HG03442 (cell line): ENCODE measurements around the gene SP100.
A peak's percentile ranks its signal among the peaks of the same experiment; 100 is the strongest.
"Not testable (repeated sequence)": the region's sequence is repeated elsewhere in the genome, so short reads cannot be mapped to it uniquely, and the experiment has no call there.

Experiments
- ATAC-seq: cut with Tn5 transposase; IDR thresholded peaks from one replicate; pipeline ENCODE4 v1.9.1; 2021; ENCODE audit warnings: mild to moderate bottlenecking, moderate library complexity; ENCODE audit not compliant: unreplicated experiment

SP100 gene

GRCh38 chr2:230457073-230457768 lies 41.2 kb downstream of the SP100 start:
- ATAC-seq = no peak

GRCh38 chr2:230457793-230458192 lies 41.8 kb downstream of the SP100 start:
- no peak for ATAC-seq

GRCh38 chr2:230459216-230459615 lies 43.2 kb downstream of the SP100 start:
- ATAC-seq = no peak

- peak; percentile 48 for ATAC-seq
These were observed 55.1 kb downstream of the SP100 start for GRCh38 chr2:230471074-230471473.

- ATAC-seq = peak; percentile 40
These were observed 56.6 kb downstream of the SP100 start for GRCh38 chr2:230472621-230473018.

GRCh38 chr2:230473378-230473777 lies 57.4 kb downstream of the SP100 start:
- ATAC-seq = no peak

GRCh38 chr2:230475143-230475542 lies 59.1 kb downstream of the SP100 start:
- no peak for ATAC-seq

GRCh38 chr2:230485801-230486341 lies 69.9 kb downstream of the SP100 start:
- no peak for ATAC-seq

- ATAC-seq = not testable (repeated sequence)
These were observed 75.2 kb downstream of the SP100 start for GRCh38 chr2:230491219-230491618.

GRCh38 chr2:230492107-230492506 lies 76.1 kb downstream of the SP100 start:
- ATAC-seq = no peak

- ATAC-seq = no peak
These were observed 79.0 kb downstream of the SP100 start for GRCh38 chr2:230494980-230495379.

GRCh38 chr2:230496891-230497290 lies 80.9 kb downstream of the SP100 start:
- ATAC-seq = peak; percentile 57

- no peak for ATAC-seq
These were observed 82.6 kb downstream of the SP100 start for GRCh38 chr2:230498506-230499107.

- ATAC-seq = no peak
These were observed 86.6 kb downstream of the SP100 start for GRCh38 chr2:230502593-230502992.

- ATAC-seq = no peak
These were observed 87.8 kb downstream of the SP100 start for GRCh38 chr2:230503798-230504197.

- ATAC-seq = peak; percentile 72
These were observed 89.2 kb downstream of the SP100 start for GRCh38 chr2:230505162-230505561.

GRCh38 chr2:230512955-230513748 lies 97.2 kb downstream of the SP100 start:
- ATAC-seq = no peak

GRCh38 chr2:230520061-230520874 lies 104.3 kb downstream of the SP100 start:
- ATAC-seq = no peak

GRCh38 chr2:230520875-230521155 lies 104.8 kb downstream of the SP100 start:
- no peak for ATAC-seq

- ATAC-seq = no peak
These were observed 105.4 kb downstream of the SP100 start for GRCh38 chr2:230521386-230521785.

- ATAC-seq = no peak
These were observed 109.7 kb downstream of the SP100 start for GRCh38 chr2:230525682-230526081.
